ENCODE data around the gene CHAC1.
A peak's percentile ranks its signal among the peaks of the same experiment; 100 is the strongest.
"Not testable (repeated sequence)": the region's sequence is repeated elsewhere in the genome, so short reads cannot be mapped to it uniquely, and the experiment has no call there.

The CHAC1 gene

GRCh38 chr15:40957041-40957555, 3.8 kb downstream of the CHAC1 start:
- no peak for DNase-seq (ENCODE audit: low spot score)

- DNase-seq (ENCODE audit: low spot score): no peak
These were observed 4.3 kb downstream of the CHAC1 start for GRCh38 chr15:40957581-40958051.

GRCh38 chr15:40958146-40958545, 4.9 kb downstream of the CHAC1 start:
- no peak for DNase-seq (ENCODE audit: low spot score)

GRCh38 chr15:40958723-40959122, 5.5 kb downstream of the CHAC1 start:
- DNase-seq (ENCODE audit: low spot score): no peak

GRCh38 chr15:40959331-40960141, 6.3 kb downstream of the CHAC1 start:
- DNase-seq (ENCODE audit: low spot score): no peak

GRCh38 chr15:40960151-40960885, 7.0 kb downstream of the CHAC1 start:
- no peak for DNase-seq (ENCODE audit: low spot score)

GRCh38 chr15:40960925-40961324, 7.7 kb downstream of the CHAC1 start:
- DNase-seq (ENCODE audit: low spot score): no peak

GRCh38 chr15:40961740-40962139, 8.5 kb downstream of the CHAC1 start:
- not testable (repeated sequence) for DNase-seq (ENCODE audit: low spot score)

GRCh38 chr15:40962317-40962716, 9.0 kb downstream of the CHAC1 start:
- DNase-seq (ENCODE audit: low spot score): not testable (repeated sequence)

- DNase-seq (ENCODE audit: low spot score): no peak
These were observed 9.9 kb downstream of the CHAC1 start for GRCh38 chr15:40963201-40963600.

GRCh38 chr15:40964006-40964405, 10.7 kb downstream of the CHAC1 start:
- no peak for DNase-seq (ENCODE audit: low spot score)

GRCh38 chr15:40964634-40965033, 11.4 kb downstream of the CHAC1 start:
- DNase-seq (ENCODE audit: low spot score): no peak

- no peak for DNase-seq (ENCODE audit: low spot score)
These were observed 15.2 kb downstream of the CHAC1 start for GRCh38 chr15:40968290-40969085.

GRCh38 chr15:40969363-40969762, 16.1 kb downstream of the CHAC1 start:
- DNase-seq (ENCODE audit: low spot score): no peak

- DNase-seq (ENCODE audit: low spot score): no peak
These were observed 21.6 kb downstream of the CHAC1 start for GRCh38 chr15:40974879-40975278.

GRCh38 chr15:40976819-40977218, 23.5 kb downstream of the CHAC1 start:
- no peak for DNase-seq (ENCODE audit: low spot score)

- no peak for DNase-seq (ENCODE audit: low spot score)
These were observed 24.9 kb downstream of the CHAC1 start for GRCh38 chr15:40978141-40978540.

- DNase-seq (ENCODE audit: low spot score): no peak
These were observed 25.3 kb downstream of the CHAC1 start for GRCh38 chr15:40978562-40978961.

GRCh38 chr15:40981186-40981585, 27.9 kb downstream of the CHAC1 start:
- DNase-seq (ENCODE audit: low spot score): no peak

GRCh38 chr15:40982855-40983254, 29.6 kb downstream of the CHAC1 start:
- peak; percentile 81 for DNase-seq (ENCODE audit: low spot score)

GRCh38 chr15:40984406-40984805, 31.1 kb downstream of the CHAC1 start:
- DNase-seq (ENCODE audit: low spot score): no peak

GRCh38 chr15:40984964-40985363, 31.7 kb downstream of the CHAC1 start:
- peak; percentile 87 for DNase-seq (ENCODE audit: low spot score)

Data from hepatic stellate cell (primary cell).